ENCODE results near the gene FMNL2. TPM values are rescaled to one million over a fixed set of nuclear protein-coding genes. Genes with fewer than 3 reads are reported as not detected.
"Not testable (repeated sequence)": the region's sequence is repeated elsewhere in the genome, so short reads cannot be mapped to it uniquely, and the experiment has no call there.

Gene FMNL2
- total RNA-seq, 2 donors from 2014 or later: 1.1 to 2.7 TPM

- H3K4me1 Mint-ChIP-seq: no peaks in the 10 kb centered on the region
- H3K27ac Mint-ChIP-seq: no peak overlapping the region
- peaks cover 15% of the 10 kb centered on the region for H3K27me3 Mint-ChIP-seq
- H3K4me3 Mint-ChIP-seq: no peak overlapping the region
- H3K9me3 Mint-ChIP-seq: no peaks in the 10 kb centered on the region
- no peak for ATAC-seq (replicated peaks)
- no peaks in the 10 kb centered on the region for H3K36me3 Mint-ChIP-seq (ENCODE audit: low read depth)
Observed at GRCh38 chr2:152376968-152377367, 42.0 kb downstream of the FMNL2 start.

- H3K36me3 Mint-ChIP-seq (ENCODE audit: low read depth): no peaks in the 10 kb centered on the region
- H3K9me3 Mint-ChIP-seq: no peaks in the 10 kb centered on the region
- no peak overlapping the region for H3K4me3 Mint-ChIP-seq
- no peak for ATAC-seq (replicated peaks)
- peaks cover 9% of the 10 kb centered on the region for H3K27me3 Mint-ChIP-seq
- no peaks in the 10 kb centered on the region for H3K4me1 Mint-ChIP-seq
- no peak overlapping the region for H3K27ac Mint-ChIP-seq
Observed at GRCh38 chr2:152379089-152379488, 44.1 kb downstream of the FMNL2 start.

- no peak for ATAC-seq (replicated peaks)
Observed at GRCh38 chr2:152380261-152381055, 45.5 kb downstream of the FMNL2 start.

GRCh38 chr2:152383702-152384101, 48.7 kb downstream of the FMNL2 start:
- Mint-ChIP-seq H3K4me1 (no peaks in the 10 kb centered on the region), H3K4me3 (no peak overlapping the region), H3K36me3 (ENCODE audit: low read depth) (no peaks in the 10 kb centered on the region), H3K9me3 (no peaks in the 10 kb centered on the region), H3K27me3 (peaks cover 4% of the 10 kb centered on the region), H3K27ac (no peak overlapping the region)
- no peak for ATAC-seq (replicated peaks)

More at GRCh38 chr2:152380261-152381055, 45.5 kb downstream of the FMNL2 start:
- no peak overlapping the region for H3K27ac Mint-ChIP-seq
- H3K27me3 Mint-ChIP-seq: peaks cover 7% of the 10 kb centered on the region
- no peaks in the 10 kb centered on the region for H3K4me1 Mint-ChIP-seq
- no peaks in the 10 kb centered on the region for H3K36me3 Mint-ChIP-seq (ENCODE audit: low read depth)
- H3K4me3 Mint-ChIP-seq: no peak overlapping the region
- no peaks in the 10 kb centered on the region for H3K9me3 Mint-ChIP-seq

GRCh38 chr2:152384992-152385391, 50.0 kb downstream of the FMNL2 start:
- no peaks in the 10 kb centered on the region for H3K36me3 Mint-ChIP-seq (ENCODE audit: low read depth)
- no peak for ATAC-seq (replicated peaks)
- peaks cover 3% of the 10 kb centered on the region for H3K27me3 Mint-ChIP-seq
- no peaks in the 10 kb centered on the region for H3K9me3 Mint-ChIP-seq
- H3K4me3 Mint-ChIP-seq: no peak overlapping the region
- H3K4me1 Mint-ChIP-seq: no peaks in the 10 kb centered on the region
- no peak overlapping the region for H3K27ac Mint-ChIP-seq

GRCh38 chr2:152385650-152386049, 50.7 kb downstream of the FMNL2 start:
- no peaks in the 10 kb centered on the region for H3K36me3 Mint-ChIP-seq (ENCODE audit: low read depth)
- H3K4me1 Mint-ChIP-seq: no peaks in the 10 kb centered on the region
- H3K9me3 Mint-ChIP-seq: no peaks in the 10 kb centered on the region
- no peak overlapping the region for H3K4me3 Mint-ChIP-seq
- no peak overlapping the region for H3K27ac Mint-ChIP-seq
- peaks cover 3% of the 10 kb centered on the region for H3K27me3 Mint-ChIP-seq
- ATAC-seq (replicated peaks): no peak

- no peaks in the 10 kb centered on the region for H3K36me3 Mint-ChIP-seq (ENCODE audit: low read depth)
- no peak for ATAC-seq (replicated peaks)
- no peak overlapping the region for H3K4me3 Mint-ChIP-seq
- no peaks in the 10 kb centered on the region for H3K4me1 Mint-ChIP-seq
- no peak overlapping the region for H3K27ac Mint-ChIP-seq
- H3K9me3 Mint-ChIP-seq: no peaks in the 10 kb centered on the region
- H3K27me3 Mint-ChIP-seq: peaks cover 5% of the 10 kb centered on the region
Observed at GRCh38 chr2:152386266-152386665, 51.3 kb downstream of the FMNL2 start.

- no peaks in the 10 kb centered on the region for H3K36me3 Mint-ChIP-seq (ENCODE audit: low read depth)
- H3K27ac Mint-ChIP-seq: no peak overlapping the region
- no peak for ATAC-seq (replicated peaks)
- H3K27me3 Mint-ChIP-seq: peaks cover 6% of the 10 kb centered on the region
- H3K4me3 Mint-ChIP-seq: no peak overlapping the region
- no peaks in the 10 kb centered on the region for H3K9me3 Mint-ChIP-seq
- no peaks in the 10 kb centered on the region for H3K4me1 Mint-ChIP-seq
Observed at GRCh38 chr2:152387041-152387440, 52.1 kb downstream of the FMNL2 start.

GRCh38 chr2:152388269-152388668, 53.3 kb downstream of the FMNL2 start:
- not testable (repeated sequence) for ATAC-seq (replicated peaks); H3K4me1 Mint-ChIP-seq; H3K36me3 Mint-ChIP-seq (ENCODE audit: low read depth); H3K9me3 Mint-ChIP-seq; H3K27ac Mint-ChIP-seq; H3K4me3 Mint-ChIP-seq; H3K27me3 Mint-ChIP-seq

- no peak for ATAC-seq (replicated peaks)
- H3K27ac Mint-ChIP-seq: no peak overlapping the region
- H3K36me3 Mint-ChIP-seq (ENCODE audit: low read depth): no peaks in the 10 kb centered on the region
Observed at GRCh38 chr2:152389483-152389882, 54.5 kb downstream of the FMNL2 start.

GRCh38 chr2:152390837-152391236, 55.9 kb downstream of the FMNL2 start:
- no peak for ATAC-seq (replicated peaks)
- no peak overlapping the region for H3K27ac Mint-ChIP-seq

More at GRCh38 chr2:152389483-152389882, 54.5 kb downstream of the FMNL2 start:
- Mint-ChIP-seq H3K4me3 (no peak overlapping the region), H3K9me3 (peaks cover 4% of the 10 kb centered on the region), H3K4me1 (no peaks in the 10 kb centered on the region), H3K27me3 (peaks cover 7% of the 10 kb centered on the region)

GRCh38 chr2:152391318-152391717, 56.3 kb downstream of the FMNL2 start:
- H3K27me3 Mint-ChIP-seq: peaks cover 7% of the 10 kb centered on the region
- H3K4me1 Mint-ChIP-seq: no peaks in the 10 kb centered on the region
- H3K4me3 Mint-ChIP-seq: no peak overlapping the region
- no peak overlapping the region for H3K27ac Mint-ChIP-seq
- no peak for ATAC-seq (replicated peaks)
- peaks cover 4% of the 10 kb centered on the region for H3K9me3 Mint-ChIP-seq
- H3K36me3 Mint-ChIP-seq (ENCODE audit: low read depth): no peaks in the 10 kb centered on the region

More at GRCh38 chr2:152390837-152391236, 55.9 kb downstream of the FMNL2 start:
- Mint-ChIP-seq H3K4me3 (no peak overlapping the region), H3K9me3 (peaks cover 4% of the 10 kb centered on the region), H3K4me1 (no peaks in the 10 kb centered on the region), H3K36me3 (ENCODE audit: low read depth) (no peaks in the 10 kb centered on the region), H3K27me3 (peaks cover 7% of the 10 kb centered on the region)

GRCh38 chr2:152393377-152393776, 58.4 kb downstream of the FMNL2 start:
- H3K4me3 Mint-ChIP-seq: no peak overlapping the region
- peaks cover 14% of the 10 kb centered on the region for H3K27me3 Mint-ChIP-seq
- peaks cover 4% of the 10 kb centered on the region for H3K9me3 Mint-ChIP-seq
- no peak for ATAC-seq (replicated peaks)
- H3K4me1 Mint-ChIP-seq: no peaks in the 10 kb centered on the region
- no peaks in the 10 kb centered on the region for H3K36me3 Mint-ChIP-seq (ENCODE audit: low read depth)
- H3K27ac Mint-ChIP-seq: no peak overlapping the region

- no peak overlapping the region for H3K27ac Mint-ChIP-seq
- peaks cover 4% of the 10 kb centered on the region for H3K9me3 Mint-ChIP-seq
- peaks cover under 1% of the 10 kb centered on the region for H3K4me1 Mint-ChIP-seq
- H3K4me3 Mint-ChIP-seq: no peak overlapping the region
- peaks cover 22% of the 10 kb centered on the region for H3K27me3 Mint-ChIP-seq
- no peaks in the 10 kb centered on the region for H3K36me3 Mint-ChIP-seq (ENCODE audit: low read depth)
- ATAC-seq (replicated peaks): no peak
Observed at GRCh38 chr2:152394326-152394725, 59.4 kb downstream of the FMNL2 start.

GRCh38 chr2:152395103-152395502, 60.1 kb downstream of the FMNL2 start:
- H3K27me3 Mint-ChIP-seq: peaks cover 28% of the 10 kb centered on the region
- ATAC-seq (replicated peaks): no peak
- peaks cover 4% of the 10 kb centered on the region for H3K4me1 Mint-ChIP-seq
- H3K36me3 Mint-ChIP-seq (ENCODE audit: low read depth): no peaks in the 10 kb centered on the region
- H3K4me3 Mint-ChIP-seq: no peak overlapping the region
- H3K9me3 Mint-ChIP-seq: peaks cover 4% of the 10 kb centered on the region
- no peak overlapping the region for H3K27ac Mint-ChIP-seq
